Prostate gland (tissue), 2 donors: ENCODE data around the gene CCNC. TPM values are rescaled to one million over a fixed set of nuclear protein-coding genes. Genes with fewer than 3 reads are reported as not detected.

Experiments
- DNase-seq: peaks from one replicate; pipeline ENCODE4 v3.0.0-alpha.2; 2019; ENCODE audit warnings: low spot score
- H3K27ac ChIP-seq, 2 donors: fragments of 200-600 bp; sonication (generic); 2 replicates each; pipeline ENCODE4 v1.5.1; 2017 to 2019
- H3K27me3 ChIP-seq: fragments of 200-600 bp; sonication (generic); replicated peaks from 2 replicates; pipeline ENCODE4 v1.5.1; 2019; ENCODE audit not compliant: insufficient read depth
- H3K36me3 ChIP-seq, 2 donors: fragments of 200-600 bp; sonication (generic); 1 replicate in 1 of 2; 2 replicates in 1 of 2; pipeline versions ENCODE4 v1.5.1 to v1.8.1; 2017 to 2019
- H3K4me1 ChIP-seq: fragments of 200-600 bp; sonication (generic); replicated peaks from 2 replicates; pipeline ENCODE4 v1.5.1; 2019
- H3K4me3 ChIP-seq, 2 donors: fragments of 200-600 bp; sonication (generic); 2 replicates each; pipeline ENCODE4 v1.5.1; 2017 to 2019
- H3K9me3 ChIP-seq: fragments of 200-600 bp; sonication (generic); 2 replicates; pipeline ENCODE4 v1.5.1; 2017
- CTCF ChIP-seq, 4 experiments: fragments of 200-600 bp in 2 of 4; fragments of 450-650 bp in 2 of 4; sonication (generic) in 2 of 4; IDR thresholded peaks; 1 replicate in 3 of 4; 2 replicates in 1 of 4; pipeline ENCODE4 v1.5.1; 2016 to 2019; ENCODE audit warnings: antibody characterized with exemption in 4 of 4, mild to moderate bottlenecking in 2 of 4, moderate library complexity in 2 of 4
- POLR2A ChIP-seq: fragments of 450-650 bp; IDR thresholded peaks from one replicate; pipeline ENCODE4 v1.6.1; 2016; ENCODE audit warnings: antibody characterized with exemption, mild to moderate bottlenecking
- POLR2AphosphoS5 ChIP-seq: sonication (generic); formaldehyde crosslinking; IDR thresholded peaks from one replicate; pipeline ENCODE4 v1.6.1; 2017; ENCODE audit warnings: antibody characterized with exemption
- WGBS: methylation state at CpG from one replicate; pipeline ENCODE4 v1.1.5; 2018; 5-methylcytosine and 5-hydroxymethylcytosine counted together
- intact Hi-C: fragments of 100-400 bp; cut with DNase I; formaldehyde crosslinking; loops from one replicate; pipeline ENCODE4 v1.14.2; 2022
- total RNA-seq, 2 donors: library from RNA; depleted of rRNA; stranded (reverse); fragments of >200 nt; gene quantifications; one replicate each; pipeline ENCODE4 v1.1.0, GENCODE V29; 2016

CCNC gene
- total RNA-seq, 2 donors from 2014 or later = 37.8 to 83.4 TPM

DNA sequence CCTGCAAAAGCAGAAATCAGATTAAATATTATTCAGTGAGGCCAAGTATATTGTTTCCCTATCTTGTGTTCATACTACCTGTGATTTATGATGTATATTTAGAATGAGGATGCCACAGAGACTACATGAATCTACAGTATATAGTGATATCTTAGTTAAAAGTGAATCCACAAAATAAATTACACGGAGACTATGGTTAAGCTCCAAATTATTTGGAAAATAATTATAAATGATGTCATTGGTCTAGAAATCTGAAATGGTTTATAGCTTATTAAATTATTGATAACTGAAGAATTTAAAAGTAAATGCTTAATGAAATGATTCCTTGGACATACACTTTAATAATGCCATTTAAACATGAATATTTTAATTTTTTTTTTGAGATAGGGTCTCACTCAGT, 49.0 kb downstream of the CCNC start:
- 89% methylated on average over 1 of the region's 1 CpG for WGBS
- TF ChIP-seq POLR2AphosphoS5 = no peak
- TF ChIP-seq POLR2A = no peak
- no peak for TF ChIP-seq CTCF (IDR thresholded peaks at IDR 0.05)

DNA sequence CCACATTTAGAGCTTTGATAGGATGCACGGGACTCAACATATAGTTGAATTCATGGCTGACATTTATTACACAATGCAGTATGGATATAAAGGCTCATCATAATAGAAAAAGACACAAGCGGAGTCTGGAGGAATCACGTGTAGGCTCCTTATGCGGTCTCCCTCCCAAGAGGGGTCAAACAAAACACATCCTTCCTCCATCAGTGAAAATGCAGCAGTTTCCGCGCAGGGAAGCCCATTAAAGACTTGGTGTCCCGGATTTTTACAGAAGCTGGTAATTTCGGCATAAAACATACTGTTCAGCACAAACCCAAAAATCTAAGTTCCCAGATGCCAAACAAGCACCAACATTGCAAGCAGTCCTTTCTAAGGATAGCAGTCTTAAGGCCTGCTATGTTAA, 54.4 kb downstream of the CCNC start:
- peak overlapping the region in 1 of 2 donors; percentile 90 for H3K4me3 ChIP-seq
- no peaks in the 10 kb centered on the region for H3K36me3 ChIP-seq
- no peaks in the 10 kb centered on the region for H3K4me1 ChIP-seq
- intact Hi-C loops = no loop called here
- H3K27ac ChIP-seq = no peak overlapping the region
- H3K9me3 ChIP-seq = no peaks in the 10 kb centered on the region
- no peak for DNase-seq
- 54% methylated on average over 8 of the region's 8 CpGs for WGBS
- no peaks in the 10 kb centered on the region for H3K27me3 ChIP-seq
- TF ChIP-seq POLR2A = no peak
- no peak for TF ChIP-seq CTCF (IDR thresholded peaks at IDR 0.05)
- no peak for TF ChIP-seq POLR2AphosphoS5

More for the DNA sequence above, 49.0 kb downstream of the CCNC start:
- intact Hi-C loops = no loop called here
- H3K4me3 ChIP-seq = no peak overlapping the region
- no peaks in the 10 kb centered on the region for H3K36me3 ChIP-seq
- no peaks in the 10 kb centered on the region for H3K4me1 ChIP-seq
- no peak overlapping the region for H3K27ac ChIP-seq
- no peaks in the 10 kb centered on the region for H3K27me3 ChIP-seq
- no peaks in the 10 kb centered on the region for H3K9me3 ChIP-seq
- DNase-seq = no peak

GRCh38 chr6:99512033-99512432, 56.4 kb downstream of the CCNC start:
- Histone ChIP-seq H3K27me3 (no peaks in the 10 kb centered on the region), H3K4me3 (no peak overlapping the region), H3K4me1 (no peaks in the 10 kb centered on the region), H3K27ac (no peak overlapping the region), H3K36me3 (no peaks in the 10 kb centered on the region), H3K9me3 (no peaks in the 10 kb centered on the region)
- no peak for TF ChIP-seq POLR2AphosphoS5
- no peak for TF ChIP-seq CTCF (IDR thresholded peaks at IDR 0.05)
- TF ChIP-seq POLR2A = no peak
- intact Hi-C loops = no loop called here
- no peak for DNase-seq
- WGBS = 100% methylated on average over 1 of the region's 1 CpG

DNA sequence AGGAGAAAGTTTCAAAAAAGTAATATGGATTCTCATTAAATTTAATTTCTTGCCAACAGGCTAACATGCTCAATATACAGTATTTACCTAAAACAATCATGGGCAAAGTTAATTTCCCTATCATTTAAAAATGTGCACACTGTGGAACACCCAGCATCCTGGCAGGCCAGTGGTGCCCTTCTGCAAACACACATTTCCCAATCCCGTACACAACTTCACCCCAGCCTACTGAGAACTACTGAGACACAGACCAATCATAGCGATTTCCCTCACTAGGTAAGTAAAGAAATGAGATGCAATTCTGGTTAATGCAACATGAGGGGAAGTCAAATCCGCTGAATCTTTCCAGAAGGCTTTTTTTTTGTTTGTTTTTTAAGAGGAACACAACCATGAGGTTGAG, 60.8 kb downstream of the CCNC start:
- H3K4me1 ChIP-seq = no peaks in the 10 kb centered on the region
- TF ChIP-seq POLR2AphosphoS5 (no peak), POLR2A (no peak)
- intact Hi-C loops = no loop called here
- H3K36me3 ChIP-seq = no peaks in the 10 kb centered on the region
- no peak overlapping the region for H3K27ac ChIP-seq
- no peak overlapping the region for H3K4me3 ChIP-seq
- H3K27me3 ChIP-seq = no peaks in the 10 kb centered on the region
- DNase-seq = no peak
- no peaks in the 10 kb centered on the region for H3K9me3 ChIP-seq
- WGBS = 91% methylated on average over 3 of the region's 3 CpGs

DNA sequence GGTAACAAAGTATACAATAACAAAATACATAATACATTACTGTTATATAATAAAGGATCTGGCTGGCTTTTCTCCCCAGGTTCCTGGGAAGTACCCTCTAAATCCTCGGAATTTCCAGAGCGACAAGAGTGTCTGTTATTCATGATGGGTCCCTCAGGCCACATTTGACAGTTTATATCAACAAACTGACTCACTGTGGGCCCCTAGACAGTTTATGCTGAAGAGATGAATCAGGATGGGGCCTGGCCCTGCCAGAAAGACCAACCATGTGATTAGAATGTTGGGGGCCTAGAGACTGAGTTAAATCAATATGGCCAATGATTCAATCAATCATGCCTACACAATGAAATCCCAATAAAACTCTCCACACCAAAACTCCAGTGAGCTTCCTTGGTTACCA, 66.7 kb downstream of the CCNC start:
- DNase-seq = no peak
- no peak for TF ChIP-seq CTCF (IDR thresholded peaks at IDR 0.05)
- no peak for TF ChIP-seq POLR2AphosphoS5
- TF ChIP-seq POLR2A = no peak
- no peaks in the 10 kb centered on the region for H3K27me3 ChIP-seq
- 91% methylated on average over 2 of the region's 2 CpGs for WGBS
- no peak overlapping the region for H3K4me3 ChIP-seq
- intact Hi-C loops = no loop called here
- no peaks in the 10 kb centered on the region for H3K9me3 ChIP-seq
- H3K27ac ChIP-seq = no peak overlapping the region
- H3K4me1 ChIP-seq = no peaks in the 10 kb centered on the region
- no peaks in the 10 kb centered on the region for H3K36me3 ChIP-seq
